H9 (cell line): Measurements from ENCODE around the gene PRKAG2. TPM values are rescaled to one million over a fixed set of nuclear protein-coding genes. Genes with fewer than 3 reads are reported as not detected.

Source experiments
- DNase-seq: peaks from one replicate; pipeline ENCODE4 v3.0.0-alpha.2; 2017
- H2AFZ ChIP-seq: one replicate; pipeline ENCODE4 v1.6.1; 2013; ENCODE audit warnings: mild to moderate bottlenecking, low read length, control low read depth, moderate library complexity
- H2AK5ac ChIP-seq: 2 replicates; pipeline ENCODE4 v1.6.1; 2013; ENCODE audit warnings: low read length, control low read depth, mixed read lengths; ENCODE audit not compliant: insufficient read length
- H2BK120ac ChIP-seq: one replicate; pipeline ENCODE4 v1.6.1; 2013; ENCODE audit warnings: low read depth, mild to moderate bottlenecking, low read length, control low read depth, inconsistent platforms; ENCODE audit not compliant: poor library complexity, severe bottlenecking
- H2BK12ac ChIP-seq: 2 replicates; pipeline ENCODE4 v1.6.1; 2013; ENCODE audit warnings: low read length, control low read depth, mixed read lengths, low read depth; ENCODE audit not compliant: insufficient read length
- H2BK15ac ChIP-seq: 2 replicates; pipeline ENCODE4 v1.6.1; 2013; ENCODE audit warnings: low read depth, low read length, control low read depth
- H2BK20ac ChIP-seq: one replicate; pipeline ENCODE4 v1.6.1; 2013; ENCODE audit warnings: low read depth, mild to moderate bottlenecking, low read length, control low read depth, inconsistent platforms; ENCODE audit not compliant: poor library complexity, severe bottlenecking
- H2BK5ac ChIP-seq: 2 replicates; pipeline ENCODE4 v1.6.1; 2013; ENCODE audit warnings: low read length, control low read depth, mixed read lengths; ENCODE audit not compliant: insufficient read length
- H3K14ac ChIP-seq: 2 replicates; pipeline ENCODE4 v1.6.1; 2013; ENCODE audit warnings: low read length, control low read depth; ENCODE audit not compliant: insufficient read depth
- H3K18ac ChIP-seq: 2 replicates; pipeline ENCODE4 v1.6.1; 2013; ENCODE audit warnings: low read depth, mild to moderate bottlenecking, mixed read lengths, low read length, control low read depth; ENCODE audit not compliant: insufficient read length
- H3K23ac ChIP-seq: 2 replicates; pipeline ENCODE4 v1.6.1; 2013; ENCODE audit warnings: low read length, control low read depth, mixed read lengths, low read depth; ENCODE audit not compliant: insufficient read length
- H3K23me2 ChIP-seq: 2 replicates; pipeline ENCODE4 v1.6.1; 2013; ENCODE audit warnings: low read depth, mild to moderate bottlenecking, mixed read lengths, low read length, control low read depth; ENCODE audit not compliant: insufficient read length, poor library complexity, severe bottlenecking
- H3K27ac ChIP-seq: 2 replicates; pipeline ENCODE4 v1.5.1; 2013; ENCODE audit warnings: low read length, control low read depth, mixed read lengths, low read depth; ENCODE audit not compliant: insufficient read length
- H3K27me3 ChIP-seq: 2 replicates; pipeline ENCODE4 v1.6.1; 2013; ENCODE audit warnings: low read length, control low read depth, inconsistent platforms; ENCODE audit not compliant: insufficient read depth
- H3K4ac ChIP-seq: 2 replicates; pipeline ENCODE4 v1.6.1; 2013; ENCODE audit warnings: low read depth, mild to moderate bottlenecking, control low read depth, inconsistent platforms, low read length, moderate library complexity
- H3K4me1 ChIP-seq: 2 replicates; pipeline ENCODE4 v1.6.1; 2013; ENCODE audit warnings: low read length, control low read depth, inconsistent platforms; ENCODE audit not compliant: insufficient read depth
- H3K4me2 ChIP-seq: 2 replicates; pipeline ENCODE4 v1.6.1; 2013; ENCODE audit warnings: low read length, control low read depth, mixed read lengths; ENCODE audit not compliant: insufficient read length, insufficient read depth
- H3K56ac ChIP-seq: 2 replicates; pipeline ENCODE4 v1.6.1; 2013; ENCODE audit warnings: low read depth, mild to moderate bottlenecking, mixed read lengths, low read length, control low read depth; ENCODE audit not compliant: insufficient read length
- H3K79me1 ChIP-seq: 2 replicates; pipeline ENCODE4 v1.6.1; 2013; ENCODE audit warnings: low read depth, mild to moderate bottlenecking, moderate library complexity, low read length, control low read depth, inconsistent platforms; ENCODE audit not compliant: insufficient read depth, poor library complexity, severe bottlenecking
- H3K79me2 ChIP-seq: 2 replicates; pipeline ENCODE4 v1.6.1; 2013; ENCODE audit warnings: low read length, control low read depth, inconsistent platforms; ENCODE audit not compliant: insufficient read depth
- H3K9ac ChIP-seq: 2 replicates; pipeline ENCODE4 v1.6.1; 2013; ENCODE audit warnings: low read length, control low read depth, mixed read lengths; ENCODE audit not compliant: insufficient read length; ENCODE audit errors: extremely low read depth
- H3K9me3 ChIP-seq: one replicate; pipeline ENCODE4 v1.6.1; 2013; ENCODE audit warnings: low read depth, low read length, inconsistent platforms; ENCODE audit not compliant: control insufficient read depth
- H3T11ph ChIP-seq: one replicate; pipeline ENCODE4 v1.6.1; 2013; ENCODE audit warnings: mild to moderate bottlenecking, low read length, control low read depth, inconsistent platforms
- H4K20me1 ChIP-seq: one replicate; pipeline ENCODE4 v1.6.1; 2013; ENCODE audit not compliant: control insufficient read depth, insufficient read length, insufficient read depth
- H4K5ac ChIP-seq: 2 replicates; pipeline ENCODE4 v1.6.1; 2013; ENCODE audit warnings: low read depth, mild to moderate bottlenecking, mixed read lengths, low read length, control low read depth; ENCODE audit not compliant: insufficient read length
- H4K8ac ChIP-seq: replicated peaks from 2 replicates; pipeline ENCODE4 v1.6.1; 2013; ENCODE audit warnings: low read length, control low read depth, mixed read lengths, low read depth; ENCODE audit not compliant: insufficient read length
- H4K91ac ChIP-seq: 2 replicates; pipeline ENCODE4 v1.6.1; 2013; ENCODE audit warnings: low read depth, mild to moderate bottlenecking, moderate library complexity, mixed read lengths, low read length, control low read depth; ENCODE audit not compliant: insufficient read length
- H3K27ac Mint-ChIP-seq, 3 experiments: 2 replicates in 2 of 3; 3 replicates in 1 of 3; pipeline ENCODE4 v1.8.0; 2020 to 2021; ENCODE audit warnings: mixed read lengths in 3 of 3, mild to moderate bottlenecking in 1 of 3, moderate library complexity in 1 of 3
- H3K27me3 Mint-ChIP-seq: 2 replicates; pipeline ENCODE4 v1.8.0; 2021; ENCODE audit warnings: low read depth, mild to moderate bottlenecking, moderate library complexity, mixed read lengths
- H3K36me3 Mint-ChIP-seq, 3 experiments: 2 replicates in 2 of 3; 3 replicates in 1 of 3; pipeline ENCODE4 v1.8.0; 2020 to 2021; ENCODE audit warnings: low read depth in 3 of 3, mixed read lengths in 3 of 3; ENCODE audit not compliant: insufficient read depth in 1 of 3
- H3K4me1 Mint-ChIP-seq, 2 experiments: 2 replicates each; pipeline ENCODE4 v1.8.0; 2020; ENCODE audit warnings: mixed read lengths in 2 of 2
- H3K4me3 Mint-ChIP-seq, 2 experiments: 2 replicates in 1 of 2; 3 replicates in 1 of 2; pipeline ENCODE4 v1.8.0; 2020 to 2021; ENCODE audit warnings: mild to moderate bottlenecking in 2 of 2, mixed read lengths in 2 of 2, moderate library complexity in 1 of 2
- H3K9me3 Mint-ChIP-seq, 2 experiments: 2 replicates in 1 of 2; 3 replicates in 1 of 2; pipeline ENCODE4 v1.8.0; 2020; ENCODE audit warnings: mild to moderate bottlenecking in 2 of 2, mixed read lengths in 2 of 2, moderate library complexity in 1 of 2
- CTCF ChIP-seq: fragments of 200-600 bp; sonication (generic); conservative IDR thresholded peaks from 3 replicates; pipeline ENCODE4 v1.8.0; 2021; ENCODE audit warnings: antibody characterized with exemption, mild to moderate bottlenecking
- WGBS: extraction: QIAGEN DNeasy Blood & Tissue Kit; methylation state at CpG from one replicate; pipeline ENCODE4 v1.1.7; 2013; ENCODE audit warnings: missing lambda C conversion rate, low lambda C conversion rate, mixed read lengths; ENCODE audit not compliant: insufficient read length; ENCODE audit errors: extremely low coverage; 5-methylcytosine and 5-hydroxymethylcytosine counted together
- total RNA-seq: library from RNA; stranded (reverse); gene quantifications from 2 replicates; pipeline ENCODE4 v1.2.1, GENCODE V29; 2021

PRKAG2 gene
- total RNA-seq, 1 experiment from 2014 or later: 11.8 TPM

- no peak overlapping the region for H4K5ac ChIP-seq
- H2BK120ac ChIP-seq: no peak overlapping the region
- no peak overlapping the region for H2BK20ac ChIP-seq
- no peaks in the 10 kb centered on the region for H3K79me1 ChIP-seq
- H3K18ac ChIP-seq: no peak overlapping the region
- no peaks in the 10 kb centered on the region for H4K20me1 ChIP-seq
- H3K4me2 ChIP-seq: no peak overlapping the region
- H2BK5ac ChIP-seq: no peak overlapping the region
- H4K8ac ChIP-seq: no peak overlapping the region
- H3K23ac ChIP-seq: no peak overlapping the region
- no peaks in the 10 kb centered on the region for H3K79me2 ChIP-seq
- Mint-ChIP-seq H3K36me3 (no peaks in the 10 kb centered on the region), H3K9me3 (peaks cover 0 to 1% of the 10 kb centered on the region in 2 experiments; a peak in 2 of 5 replicates), H3K27me3 (peaks cover 30% of the 10 kb centered on the region), H3K4me3 (no peak overlapping the region; a peak in 1 of 5 replicates), H3K4me1 (peaks cover 13 to 20% of the 10 kb centered on the region in 2 experiments), H3K27ac (no peak overlapping the region)
- no CpG with 5 or more reads among the region's 18 CpGs for WGBS
- H3K4me1 ChIP-seq: no peaks in the 10 kb centered on the region
- no peak overlapping the region for H2BK12ac ChIP-seq
- no peak overlapping the region for H4K91ac ChIP-seq
- H2AK5ac ChIP-seq: no peak overlapping the region
- no peak overlapping the region for H3K9ac ChIP-seq
- H3K27me3 ChIP-seq: no peaks in the 10 kb centered on the region
- no peak for TF ChIP-seq CTCF
- H3K9me3 ChIP-seq: no peaks in the 10 kb centered on the region
- no peak overlapping the region for H2BK15ac ChIP-seq
- no peak overlapping the region for H3K14ac ChIP-seq
- H3K23me2 ChIP-seq: no peaks in the 10 kb centered on the region
- no peak overlapping the region for H3K56ac ChIP-seq
- no peak for DNase-seq
- no peak overlapping the region for H3K4ac ChIP-seq
- no peak overlapping the region for H3K27ac ChIP-seq
- no peak overlapping the region for H3T11ph ChIP-seq
- no peak overlapping the region for H2AFZ ChIP-seq
Observed at GRCh38 chr7:151899513-151900360, 22.8 kb upstream of the PRKAG2 start.
